NCI-H1694 treated with DMSO at 0.1 percent for 48 hours (cell line): ENCODE data around the gene SLC37A1.
"Not testable (repeated sequence)": the region's sequence is repeated elsewhere in the genome, so short reads cannot be mapped to it uniquely, and the experiment has no call there.

Source experiments
- DNase-seq: peaks from one replicate; lab custom pipeline; 2025; lab: John Stamatoyannopoulos, UW

Gene SLC37A1

GRCh38 chr21:42513151-42513984 lies at the start of gene SLC37A1:
Gene SLC37A1, plus strand, starts transcription at chr21:42513852. Its CDS starts 4,603 bp downstream, at chr21:42518455.
- no peak for DNase-seq

GRCh38 chr21:42463861-42464515 lies 49.7 kb upstream of the SLC37A1 start:
- DNase-seq, result no peak

GRCh38 chr21:42465008-42465802 lies 48.4 kb upstream of the SLC37A1 start:
- DNase-seq, result no peak

GRCh38 chr21:42465803-42466127 lies 47.9 kb upstream of the SLC37A1 start:
- DNase-seq, result no peak

GRCh38 chr21:42466700-42467099 lies 47.0 kb upstream of the SLC37A1 start:
- no peak for DNase-seq

GRCh38 chr21:42467140-42467983 lies 46.3 kb upstream of the SLC37A1 start:
- no peak for DNase-seq

- no peak for DNase-seq
Observed at GRCh38 chr21:42468491-42469131, 45.0 kb upstream of the SLC37A1 start.

GRCh38 chr21:42469272-42469671 lies 44.4 kb upstream of the SLC37A1 start:
- DNase-seq, result no peak

- DNase-seq, result not testable (repeated sequence)
Observed at GRCh38 chr21:42469726-42470125, 43.9 kb upstream of the SLC37A1 start.

GRCh38 chr21:42471206-42471605 lies 42.4 kb upstream of the SLC37A1 start:
- no peak for DNase-seq

GRCh38 chr21:42471716-42472330 lies 41.8 kb upstream of the SLC37A1 start:
- no peak for DNase-seq

GRCh38 chr21:42472521-42472920 lies 41.1 kb upstream of the SLC37A1 start:
- DNase-seq, result no peak

GRCh38 chr21:42473498-42474042 lies 40.1 kb upstream of the SLC37A1 start:
- no peak for DNase-seq

- DNase-seq, result no peak
Observed at GRCh38 chr21:42474043-42474831, 39.4 kb upstream of the SLC37A1 start.

GRCh38 chr21:42475036-42475435 lies 38.6 kb upstream of the SLC37A1 start:
- DNase-seq, result no peak

GRCh38 chr21:42475526-42476387 lies 37.9 kb upstream of the SLC37A1 start:
- no peak for DNase-seq

GRCh38 chr21:42476388-42477331 lies 37.0 kb upstream of the SLC37A1 start:
- no peak for DNase-seq

- no peak for DNase-seq
Observed at GRCh38 chr21:42478504-42478903, 35.1 kb upstream of the SLC37A1 start.
